Measurements from ENCODE around the gene FAM47E. TPM values are rescaled to one million over a fixed set of nuclear protein-coding genes. Genes with fewer than 3 reads are reported as not detected.

Gene FAM47E
- total and polyA plus RNA-seq, 2 of the 13 experiments (the other 11 are each of a cell fraction or from before 2014, with no cell fraction given) = 0.33 to 0.66 TPM

- peak; percentile 67 for TF ChIP-seq ZNF331 (CRISPR knock-in tag; IDR thresholded peaks at IDR 0.05)
- TF ChIP-seq TFE3 (CRISPR knock-in tag; IDR thresholded peaks at IDR 0.05) = 0 out of 2 replicates have a peak, but pooled peaks have one; percentile 16
- TF ChIP-seq ZNF326 (CRISPR knock-in tag; IDR thresholded peaks at IDR 0.05; ENCODE audit: borderline replicate concordance) = no peak
- TF ChIP-seq, protein P1, sequence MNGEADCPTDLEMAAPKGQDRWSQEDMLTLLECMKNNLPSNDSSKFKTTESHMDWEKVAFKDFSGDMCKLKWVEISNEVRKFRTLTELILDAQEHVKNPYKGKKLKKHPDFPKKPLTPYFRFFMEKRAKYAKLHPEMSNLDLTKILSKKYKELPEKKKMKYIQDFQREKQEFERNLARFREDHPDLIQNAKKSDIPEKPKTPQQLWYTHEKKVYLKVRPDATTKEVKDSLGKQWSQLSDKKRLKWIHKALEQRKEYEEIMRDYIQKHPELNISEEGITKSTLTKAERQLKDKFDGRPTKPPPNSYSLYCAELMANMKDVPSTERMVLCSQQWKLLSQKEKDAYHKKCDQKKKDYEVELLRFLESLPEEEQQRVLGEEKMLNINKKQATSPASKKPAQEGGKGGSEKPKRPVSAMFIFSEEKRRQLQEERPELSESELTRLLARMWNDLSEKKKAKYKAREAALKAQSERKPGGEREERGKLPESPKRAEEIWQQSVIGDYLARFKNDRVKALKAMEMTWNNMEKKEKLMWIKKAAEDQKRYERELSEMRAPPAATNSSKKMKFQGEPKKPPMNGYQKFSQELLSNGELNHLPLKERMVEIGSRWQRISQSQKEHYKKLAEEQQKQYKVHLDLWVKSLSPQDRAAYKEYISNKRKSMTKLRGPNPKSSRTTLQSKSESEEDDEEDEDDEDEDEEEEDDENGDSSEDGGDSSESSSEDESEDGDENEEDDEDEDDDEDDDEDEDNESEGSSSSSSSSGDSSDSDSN (CRISPR knock-in tag; IDR thresholded peaks at IDR 0.05) = no peak; the same call in 1 of the 2 replicates
- peak; percentile 71 for TF ChIP-seq ZNF687 (CRISPR knock-in tag; IDR thresholded peaks at IDR 0.05)
- TF ChIP-seq FOXA3 (CRISPR knock-in tag; IDR thresholded peaks at IDR 0.05) = peak; percentile 69
- TF ChIP-seq ZNF225 (CRISPR knock-in tag; IDR thresholded peaks at IDR 0.05) = no peak
- no peak for TF ChIP-seq GZF1 (CRISPR knock-in tag; IDR thresholded peaks at IDR 0.05)
- TF ChIP-seq RFX5 (IDR thresholded peaks at IDR 0.05; ENCODE audit: low read depth, low read length) = no peak
- TF ChIP-seq PHF21A (CRISPR knock-in tag; IDR thresholded peaks at IDR 0.05) = peak; percentile 63
- no peak for TF ChIP-seq NR2F6 (IDR thresholded peaks at IDR 0.05)
- TF ChIP-seq NR2F6 (CRISPR knock-in tag; IDR thresholded peaks at IDR 0.05) = peak; percentile 48; the same call in 1 of the 2 replicates
- no peak for TF ChIP-seq ZNF138 (CRISPR knock-in tag; IDR thresholded peaks at IDR 0.05; ENCODE audit: low read depth)
- TF ChIP-seq STAG1 (CRISPR knock-in tag; IDR thresholded peaks at IDR 0.05) = no peak; the same call in 1 of the 2 replicates
- TF ChIP-seq ZBTB42 (CRISPR knock-in tag; IDR thresholded peaks at IDR 0.05) = no peak
- TF ChIP-seq NFIC (IDR thresholded peaks at IDR 0.05; ENCODE audit: low read length) = peak; percentile 78; the same call in 1 of the 2 replicates
- no peak for TF ChIP-seq ZNF543 (CRISPR knock-in tag; IDR thresholded peaks at IDR 0.05)
- no peak for TF ChIP-seq KDM4B (CRISPR knock-in tag; IDR thresholded peaks at IDR 0.05)
- no peak for TF ChIP-seq ZNF432 (CRISPR knock-in tag; IDR thresholded peaks at IDR 0.05; ENCODE audit: borderline replicate concordance)
- TF ChIP-seq FOXP1 (IDR thresholded peaks at IDR 0.05) = no peak
- peak; percentile 51 for TF ChIP-seq FOXP1 (CRISPR knock-in tag; IDR thresholded peaks at IDR 0.05)
- TF ChIP-seq POGZ (CRISPR knock-in tag; IDR thresholded peaks at IDR 0.05) = peak; percentile 72; the same call in 1 of the 2 replicates
- peak; percentile 31 for TF ChIP-seq XRCC5 (optimal IDR thresholded peaks at IDR 0.05; ENCODE audit: low read length)
- TF ChIP-seq MIER3 (CRISPR knock-in tag; IDR thresholded peaks at IDR 0.05; ENCODE audit: borderline replicate concordance) = peak; percentile 32; the same call in 1 of the 2 replicates
These were observed 57.0 kb downstream of the FAM47E start (continued) for GRCh38 chr4:76308548-76308947.
